Measurements from ENCODE around the gene SELENOF. TPM values are rescaled to one million over a fixed set of nuclear protein-coding genes. Genes with fewer than 3 reads are reported as not detected.
"Not testable (repeated sequence)": the region's sequence is repeated elsewhere in the genome, so short reads cannot be mapped to it uniquely, and the experiment has no call there.

Gene SELENOF
- total RNA-seq, 1 donor from 2014 or later = 95.2 TPM

GRCh38 chr1:86868477-86868876 is 45.4 kb downstream of the SELENOF start:
- Mint-ChIP-seq H3K4me3 (ENCODE audit: unreplicated experiment) (no peak overlapping the region), H3K9me3 (ENCODE audit: unreplicated experiment) (no peaks in the 10 kb centered on the region), H3K36me3 (ENCODE audit: unreplicated experiment) (no peaks in the 10 kb centered on the region), H3K4me1 (ENCODE audit: low read depth, unreplicated experiment) (no peaks in the 10 kb centered on the region), H3K27ac (ENCODE audit: unreplicated experiment) (no peak overlapping the region), H3K27me3 (ENCODE audit: unreplicated experiment) (no peaks in the 10 kb centered on the region)
- DNase-seq = no peak
- no peak for TF ChIP-seq CTCF (IDR thresholded peaks at IDR 0.05; ENCODE audit: partially characterized antibody, unreplicated experiment)

- not testable (repeated sequence) for H3K4me1 Mint-ChIP-seq (ENCODE audit: low read depth, unreplicated experiment); H3K9me3 Mint-ChIP-seq (ENCODE audit: unreplicated experiment); H3K27me3 Mint-ChIP-seq (ENCODE audit: unreplicated experiment); H3K27ac Mint-ChIP-seq (ENCODE audit: unreplicated experiment); H3K4me3 Mint-ChIP-seq (ENCODE audit: unreplicated experiment); H3K36me3 Mint-ChIP-seq (ENCODE audit: unreplicated experiment); DNase-seq
Measured at GRCh38 chr1:86867278-86867677, 46.6 kb downstream of the SELENOF start.

- Mint-ChIP-seq H3K4me3 (ENCODE audit: unreplicated experiment) (no peak overlapping the region), H3K9me3 (ENCODE audit: unreplicated experiment) (no peaks in the 10 kb centered on the region), H3K27ac (ENCODE audit: unreplicated experiment) (no peak overlapping the region), H3K4me1 (ENCODE audit: low read depth, unreplicated experiment) (no peaks in the 10 kb centered on the region), H3K27me3 (ENCODE audit: unreplicated experiment) (no peaks in the 10 kb centered on the region), H3K36me3 (ENCODE audit: unreplicated experiment) (no peaks in the 10 kb centered on the region)
- TF ChIP-seq CTCF (IDR thresholded peaks at IDR 0.05; ENCODE audit: partially characterized antibody, unreplicated experiment) = no peak
- no peak for DNase-seq
Measured at GRCh38 chr1:86866665-86867064, 47.3 kb downstream of the SELENOF start.

GRCh38 chr1:86865973-86866637 is 47.8 kb downstream of the SELENOF start:
- no peak overlapping the region for H3K27ac Mint-ChIP-seq (ENCODE audit: unreplicated experiment)

GRCh38 chr1:86862920-86863319 is 51.0 kb downstream of the SELENOF start:
- H3K9me3 Mint-ChIP-seq (ENCODE audit: unreplicated experiment) = no peaks in the 10 kb centered on the region
- H3K4me3 Mint-ChIP-seq (ENCODE audit: unreplicated experiment) = no peak overlapping the region
- TF ChIP-seq CTCF (IDR thresholded peaks at IDR 0.05; ENCODE audit: partially characterized antibody, unreplicated experiment) = no peak
- no peaks in the 10 kb centered on the region for H3K36me3 Mint-ChIP-seq (ENCODE audit: unreplicated experiment)
- DNase-seq = no peak
- H3K4me1 Mint-ChIP-seq (ENCODE audit: low read depth, unreplicated experiment) = peaks cover 2% of the 10 kb centered on the region
- no peaks in the 10 kb centered on the region for H3K27me3 Mint-ChIP-seq (ENCODE audit: unreplicated experiment)
- no peak overlapping the region for H3K27ac Mint-ChIP-seq (ENCODE audit: unreplicated experiment)

More at GRCh38 chr1:86865973-86866637, 47.8 kb downstream of the SELENOF start:
- DNase-seq = no peak
- no peak for TF ChIP-seq CTCF (IDR thresholded peaks at IDR 0.05; ENCODE audit: partially characterized antibody, unreplicated experiment)
- H3K9me3 Mint-ChIP-seq (ENCODE audit: unreplicated experiment) = no peaks in the 10 kb centered on the region
- no peaks in the 10 kb centered on the region for H3K36me3 Mint-ChIP-seq (ENCODE audit: unreplicated experiment)
- H3K4me3 Mint-ChIP-seq (ENCODE audit: unreplicated experiment) = no peak overlapping the region
- H3K27me3 Mint-ChIP-seq (ENCODE audit: unreplicated experiment) = no peaks in the 10 kb centered on the region
- H3K4me1 Mint-ChIP-seq (ENCODE audit: low read depth, unreplicated experiment) = no peaks in the 10 kb centered on the region
